GM18909 (cell line): ENCODE results near the gene PROK1.
"Not testable (repeated sequence)": the region's sequence is repeated elsewhere in the genome, so short reads cannot be mapped to it uniquely, and the experiment has no call there.

Source experiments
- ATAC-seq: cut with Tn5 transposase; IDR thresholded peaks from one replicate; pipeline ENCODE4 v1.9.1; 2021; ENCODE audit warnings: mild to moderate bottlenecking; ENCODE audit not compliant: unreplicated experiment, poor library complexity

The PROK1 gene

DNA sequence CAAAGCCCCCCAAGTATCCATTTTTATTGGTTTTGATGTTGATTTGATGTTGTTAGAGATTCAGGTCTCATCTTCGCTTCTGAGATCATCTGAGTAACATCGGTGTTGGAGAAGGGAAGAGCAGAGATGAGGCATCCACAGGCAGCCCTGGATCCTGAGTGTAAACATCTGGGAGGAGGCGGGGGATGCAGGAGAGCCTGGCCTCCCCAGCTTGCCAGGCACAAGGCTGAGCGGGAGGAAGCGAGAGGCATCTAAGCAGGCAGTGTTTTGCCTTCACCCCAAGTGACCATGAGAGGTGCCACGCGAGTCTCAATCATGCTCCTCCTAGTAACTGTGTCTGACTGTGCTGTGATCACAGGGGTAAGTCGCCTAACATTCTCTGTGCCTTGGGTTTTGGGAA is at the start of gene PROK1:
Gene PROK1 (plus strand): TSS at position 221 of the 400 bp plus-strand sequence. CDS start 68 bp downstream, at position 289.
- no peak for ATAC-seq

GRCh38 chr1:110403805-110404204 is 47.1 kb upstream of the PROK1 start:
- no peak for ATAC-seq

DNA sequence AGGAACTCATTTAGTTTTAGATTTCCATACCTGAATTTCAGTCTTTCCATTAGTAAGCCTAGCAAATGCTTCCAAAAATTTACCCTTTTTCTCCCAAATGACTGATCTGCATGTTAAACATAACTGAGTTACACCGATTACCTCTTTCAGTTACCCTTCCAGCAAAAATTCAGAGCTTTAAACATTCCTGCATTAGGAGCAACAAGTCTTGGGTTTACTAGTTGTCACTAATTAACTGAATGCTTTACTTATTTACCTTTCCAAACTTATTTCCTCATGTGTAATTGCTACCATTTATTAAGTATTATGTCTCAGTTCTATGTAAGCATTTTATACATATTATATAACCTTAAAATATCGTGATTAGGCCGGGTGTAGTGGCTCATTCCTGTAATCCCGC is 46.5 kb upstream of the PROK1 start:
- ATAC-seq: no peak

GRCh38 chr1:110406407-110406806 is 44.5 kb upstream of the PROK1 start:
- ATAC-seq: not testable (repeated sequence)

DNA sequence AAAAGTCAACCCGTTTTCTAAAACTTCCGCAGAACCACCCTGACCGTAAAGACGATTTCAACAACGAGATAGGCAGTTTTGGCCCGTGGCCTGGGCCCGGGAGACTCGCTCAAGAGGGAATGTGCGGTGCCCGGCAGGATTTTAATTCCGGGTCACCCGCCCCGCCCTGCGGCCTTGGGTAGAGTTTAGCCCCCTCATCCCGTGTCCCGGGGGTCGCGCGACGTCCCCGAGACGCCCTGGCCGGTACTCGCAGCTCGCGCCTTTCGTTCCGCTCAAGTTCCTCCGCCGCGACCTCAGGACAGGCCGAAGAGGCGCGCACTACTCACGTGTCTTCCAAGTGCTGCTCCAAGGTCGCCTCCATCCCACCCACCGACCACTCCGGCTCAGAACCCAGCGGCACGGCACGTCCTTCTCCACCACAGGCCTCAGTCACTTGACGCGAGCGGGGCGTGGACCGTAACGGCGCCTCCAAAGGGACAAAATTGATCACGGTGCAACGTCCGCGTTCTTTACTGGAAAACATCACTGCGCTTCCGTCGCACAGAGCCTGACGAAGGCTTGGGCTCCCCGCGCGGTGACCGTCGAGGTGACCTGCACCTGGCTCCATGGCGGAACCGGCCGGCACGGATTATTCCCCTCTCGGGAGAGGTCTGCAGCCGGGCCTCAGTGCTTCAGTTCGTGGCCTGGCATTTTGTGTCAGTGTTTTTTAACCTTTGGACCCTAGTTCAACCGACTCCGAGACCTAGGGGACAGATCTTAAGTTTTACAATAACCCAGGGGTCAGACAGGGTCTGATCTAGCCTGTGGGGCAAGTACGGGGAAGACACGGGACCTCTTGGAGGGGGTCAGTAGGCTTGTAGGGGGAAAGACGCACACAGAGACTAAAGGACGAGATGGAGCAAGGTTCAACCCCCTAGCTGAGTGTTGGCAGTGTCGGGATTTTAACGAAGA is 43.4 kb upstream of the PROK1 start, which contains the start of gene LAMTOR5:
Gene LAMTOR5 (minus strand): TSS at position 435 of the 951 bp plus-strand sequence. CDS start 74 bp downstream, at position 361.
- peak; percentile 92 for ATAC-seq

- no peak for ATAC-seq
Observed at GRCh38 chr1:110408488-110408887, 42.5 kb upstream of the PROK1 start.

DNA sequence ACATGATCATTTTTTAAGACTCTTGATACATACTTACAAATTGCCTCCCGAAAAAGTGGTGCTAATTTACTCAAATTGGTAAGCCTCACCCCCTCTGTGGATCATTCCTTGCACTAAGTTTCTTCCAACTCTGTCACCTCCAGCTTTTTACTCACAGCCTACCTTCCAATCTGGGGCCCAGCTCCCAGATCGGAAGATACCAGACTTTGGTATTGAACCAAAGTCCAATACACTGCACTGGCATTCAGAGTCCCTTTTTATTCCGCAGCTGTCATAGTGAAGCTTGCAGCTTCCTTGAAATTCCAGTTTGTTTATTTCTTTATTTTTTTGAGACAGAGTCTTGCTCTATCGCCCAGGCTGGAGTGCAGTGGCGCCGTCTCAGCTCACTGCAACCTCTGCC is 41.6 kb upstream of the PROK1 start:
- no peak for ATAC-seq

DNA sequence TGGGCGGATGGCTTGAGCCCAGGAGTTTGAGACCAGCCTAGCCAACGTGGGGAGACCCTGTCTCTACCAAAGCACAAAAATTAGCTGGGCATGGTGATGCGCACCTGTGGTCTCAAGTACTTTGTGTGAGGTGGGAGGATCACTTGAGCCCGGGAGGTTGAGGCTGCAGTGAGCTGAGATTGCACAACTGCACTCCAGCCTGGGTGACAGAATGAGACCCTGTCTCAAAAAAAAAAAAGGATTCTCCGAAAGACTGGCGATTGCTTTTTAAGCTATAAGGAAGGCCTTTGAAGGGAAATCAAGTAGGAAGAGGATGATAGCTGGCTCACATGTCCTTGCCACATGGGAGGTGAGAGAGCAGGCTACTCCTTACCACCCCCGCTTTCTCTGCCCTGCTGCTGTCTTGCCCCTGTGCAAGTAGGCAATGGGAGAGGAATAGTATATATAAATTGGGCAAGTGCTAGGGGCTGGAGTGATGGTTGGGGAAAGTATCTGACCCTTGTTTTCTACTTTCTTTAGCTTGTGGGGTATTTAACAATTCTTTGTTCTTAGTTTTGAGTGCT is 39.7 kb upstream of the PROK1 start:
- ATAC-seq: no peak

GRCh38 chr1:110412576-110412975 is 38.4 kb upstream of the PROK1 start:
- peak; percentile 66 for ATAC-seq

DNA sequence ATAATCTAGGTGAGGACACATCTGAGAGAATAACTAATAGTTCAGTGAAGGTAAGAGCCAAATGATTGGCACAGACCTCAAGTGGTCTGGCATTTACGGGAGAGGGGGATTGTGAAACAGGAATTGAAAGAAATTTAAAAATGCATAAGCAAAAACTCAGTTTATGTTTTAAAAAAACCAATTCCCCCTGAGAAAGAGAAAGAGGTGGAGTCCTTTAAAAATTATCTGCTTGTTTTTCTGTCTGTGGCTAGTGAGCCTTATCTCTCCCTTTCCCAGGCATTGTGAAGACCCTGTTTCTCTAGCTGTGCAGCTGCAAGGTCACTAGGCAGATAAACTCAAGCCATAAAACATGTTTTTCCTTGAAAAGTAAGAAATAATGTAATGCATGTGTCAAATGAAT is 37.9 kb upstream of the PROK1 start:
- ATAC-seq: not testable (repeated sequence)

- ATAC-seq: no peak
Observed at GRCh38 chr1:110418729-110419128, 32.2 kb upstream of the PROK1 start.

GRCh38 chr1:110420023-110420662 is 30.8 kb upstream of the PROK1 start:
- ATAC-seq: no peak

- no peak for ATAC-seq
Observed at GRCh38 chr1:110420874-110421793, 29.8 kb upstream of the PROK1 start.

DNA sequence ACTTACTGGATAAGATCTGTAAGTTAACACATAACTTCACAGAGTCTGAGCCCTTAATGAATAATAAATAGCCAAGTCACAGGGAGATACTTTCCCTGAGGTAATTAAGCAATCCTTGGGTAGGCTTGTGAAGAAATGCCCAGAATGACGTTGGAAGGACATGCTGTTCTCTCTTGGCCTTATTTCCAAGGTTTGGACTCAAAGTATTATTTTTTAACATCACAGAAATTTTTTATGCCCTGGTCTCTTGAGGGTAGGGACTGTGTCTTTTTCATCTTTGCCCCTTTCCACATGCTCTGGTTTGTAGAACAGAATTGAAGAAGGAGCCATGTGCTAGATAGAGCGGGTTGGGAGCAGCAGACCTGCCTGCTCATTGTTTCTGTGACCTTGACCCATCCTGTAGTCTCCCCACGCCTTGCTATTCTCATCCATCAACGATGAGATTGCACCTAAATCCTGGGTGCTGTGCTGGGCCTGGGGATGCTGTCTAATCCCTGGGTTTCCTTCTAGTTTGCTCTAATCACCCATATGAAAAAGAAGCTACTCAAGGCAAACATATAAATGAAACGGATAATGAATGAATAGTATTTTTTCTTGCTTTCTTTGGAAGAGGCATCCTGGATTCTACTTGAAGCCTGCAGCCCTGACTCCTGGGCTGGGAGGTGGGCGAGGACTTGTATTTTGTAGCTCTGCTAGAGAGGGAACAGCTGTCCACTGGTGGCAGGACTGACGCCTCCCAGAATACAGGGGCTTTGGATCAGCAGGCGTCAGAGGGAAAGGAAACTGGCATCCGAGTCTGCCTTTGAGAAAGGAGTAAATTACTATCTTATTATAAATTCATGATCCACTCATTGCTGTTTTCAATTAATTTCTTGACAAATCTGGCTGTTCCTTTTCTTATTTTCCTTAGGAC is 26.0 kb upstream of the PROK1 start:
- no peak for ATAC-seq

DNA sequence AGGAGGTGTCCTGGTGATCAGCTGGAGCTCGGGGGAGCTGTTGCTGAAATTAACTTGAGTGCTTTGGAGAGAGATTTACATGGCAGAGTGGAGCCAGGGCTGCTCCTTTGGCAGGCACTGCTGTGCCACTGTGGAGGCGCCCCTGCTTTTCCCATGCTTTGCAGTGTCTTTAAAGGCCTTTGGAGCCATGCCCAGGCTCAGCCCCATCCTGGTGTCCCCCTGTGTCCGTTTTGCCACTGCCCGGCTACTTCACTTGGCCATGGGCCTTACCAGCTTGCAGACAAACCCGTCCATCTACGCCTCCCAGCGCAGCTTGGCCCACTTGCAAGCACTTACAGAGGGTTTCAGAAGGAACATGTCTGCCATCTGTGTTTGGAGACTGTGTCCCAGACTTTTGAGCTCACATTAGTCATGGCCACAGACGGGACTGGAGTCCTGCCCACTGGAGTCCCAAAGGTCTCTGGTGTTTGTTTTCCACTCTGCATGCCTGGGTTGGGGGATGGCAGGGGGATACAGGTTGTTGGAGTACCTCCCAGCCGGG is 25.3 kb upstream of the PROK1 start:
- ATAC-seq: no peak

- ATAC-seq: no peak
Observed at GRCh38 chr1:110426854-110427253, 24.1 kb upstream of the PROK1 start.

DNA sequence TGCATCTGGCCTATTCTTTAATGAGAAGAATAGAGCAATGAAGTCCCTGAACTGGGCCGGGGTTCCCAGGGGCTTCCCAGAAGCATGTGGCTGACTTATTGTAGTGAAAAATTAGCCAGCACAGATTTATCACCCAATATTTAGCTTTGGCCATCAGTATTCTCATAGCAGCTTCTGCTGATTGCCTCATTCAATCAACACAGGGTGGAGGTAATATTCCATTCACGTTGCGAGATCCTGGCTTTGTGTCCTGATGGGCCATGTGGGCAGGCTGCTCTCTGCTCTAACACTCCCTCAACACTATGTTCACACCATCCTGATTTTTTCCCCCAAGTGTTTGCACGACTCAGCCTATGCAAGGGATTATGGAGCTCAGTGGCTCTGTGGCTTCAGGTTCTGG is 22.0 kb upstream of the PROK1 start:
- no peak for ATAC-seq

GRCh38 chr1:110430366-110430765 is 20.6 kb upstream of the PROK1 start:
- ATAC-seq: no peak

GRCh38 chr1:110430901-110431300 is 20.0 kb upstream of the PROK1 start:
- ATAC-seq: no peak
